ENCODE measurements around the gene FGF12.

The FGF12 gene

DNA sequence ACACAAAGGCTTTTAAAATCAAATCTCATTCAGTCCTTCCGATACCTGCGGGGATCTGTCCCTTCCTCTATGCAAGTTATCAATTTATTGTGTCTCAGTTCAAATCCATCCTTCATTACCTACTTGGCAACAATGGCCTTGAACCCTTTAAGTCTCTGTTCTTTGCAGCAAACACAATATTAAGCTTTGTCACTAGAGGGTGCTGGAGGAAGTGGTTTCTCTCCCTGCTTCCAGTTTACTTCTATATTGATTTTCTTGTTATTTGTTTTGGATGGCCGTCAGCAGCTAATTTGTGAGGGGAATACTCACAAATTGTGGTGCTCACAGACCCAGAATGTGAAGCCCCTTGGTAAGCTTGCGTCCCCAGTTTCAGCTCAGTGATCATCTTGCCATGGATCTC is 278.3 kb downstream of the FGF12 start:
- DNase-seq (ENCODE audit: low spot score) = no peak
- TF ChIP-seq, protein P1, sequence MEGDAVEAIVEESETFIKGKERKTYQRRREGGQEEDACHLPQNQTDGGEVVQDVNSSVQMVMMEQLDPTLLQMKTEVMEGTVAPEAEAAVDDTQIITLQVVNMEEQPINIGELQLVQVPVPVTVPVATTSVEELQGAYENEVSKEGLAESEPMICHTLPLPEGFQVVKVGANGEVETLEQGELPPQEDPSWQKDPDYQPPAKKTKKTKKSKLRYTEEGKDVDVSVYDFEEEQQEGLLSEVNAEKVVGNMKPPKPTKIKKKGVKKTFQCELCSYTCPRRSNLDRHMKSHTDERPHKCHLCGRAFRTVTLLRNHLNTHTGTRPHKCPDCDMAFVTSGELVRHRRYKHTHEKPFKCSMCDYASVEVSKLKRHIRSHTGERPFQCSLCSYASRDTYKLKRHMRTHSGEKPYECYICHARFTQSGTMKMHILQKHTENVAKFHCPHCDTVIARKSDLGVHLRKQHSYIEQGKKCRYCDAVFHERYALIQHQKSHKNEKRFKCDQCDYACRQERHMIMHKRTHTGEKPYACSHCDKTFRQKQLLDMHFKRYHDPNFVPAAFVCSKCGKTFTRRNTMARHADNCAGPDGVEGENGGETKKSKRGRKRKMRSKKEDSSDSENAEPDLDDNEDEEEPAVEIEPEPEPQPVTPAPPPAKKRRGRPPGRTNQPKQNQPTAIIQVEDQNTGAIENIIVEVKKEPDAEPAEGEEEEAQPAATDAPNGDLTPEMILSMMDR (IDR thresholded peaks at IDR 0.05) = no peak
- Histone ChIP-seq H3K27ac (no peak overlapping the region), H3K4me3 (no peak overlapping the region)

DNA sequence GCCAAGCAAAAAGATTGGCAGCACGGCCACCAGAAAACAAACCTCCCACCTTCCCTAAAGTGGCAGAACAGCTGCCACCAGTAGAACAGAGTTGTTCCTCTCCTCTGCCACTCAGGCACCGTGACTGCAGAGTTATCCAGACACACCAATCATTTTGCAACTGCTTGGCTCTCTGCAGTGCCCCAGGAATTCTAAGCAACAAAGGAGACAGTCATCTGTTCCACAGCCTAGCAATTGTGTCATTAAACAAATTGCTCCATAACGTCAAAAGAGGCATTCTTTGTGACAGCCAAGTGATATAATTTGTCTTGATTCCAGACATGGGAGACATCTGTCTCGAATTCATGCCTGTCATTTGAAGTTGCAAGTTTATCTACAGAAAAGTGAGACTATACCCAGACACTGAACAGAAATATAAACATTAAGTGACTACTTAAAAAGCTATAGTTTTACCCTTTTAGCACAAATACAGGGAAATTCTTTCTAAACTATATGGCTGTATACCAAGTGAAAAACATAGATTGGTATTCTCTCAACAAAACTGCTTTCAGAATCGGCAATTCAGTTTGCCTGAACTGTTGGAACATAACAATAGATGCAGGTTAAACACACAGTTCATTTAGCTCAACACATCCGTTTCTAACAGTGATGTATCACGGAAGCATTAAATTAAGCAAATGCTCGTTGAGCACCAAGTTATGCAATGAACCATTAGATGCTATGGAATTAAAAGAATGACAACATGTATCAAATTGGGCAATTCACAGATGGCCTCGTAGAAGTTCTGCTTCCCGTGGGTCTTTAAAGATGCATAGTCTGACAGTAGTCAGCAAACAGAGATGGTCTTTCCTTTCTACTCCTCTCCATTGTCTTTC is 281.3 kb downstream of the FGF12 start:
- TF ChIP-seq, protein P1 (IDR thresholded peaks at IDR 0.05) = no peak
- H3K4me3 ChIP-seq = no peak overlapping the region
- H3K27ac ChIP-seq = no peak overlapping the region
- DNase-seq (ENCODE audit: low spot score) = no peak

DNA sequence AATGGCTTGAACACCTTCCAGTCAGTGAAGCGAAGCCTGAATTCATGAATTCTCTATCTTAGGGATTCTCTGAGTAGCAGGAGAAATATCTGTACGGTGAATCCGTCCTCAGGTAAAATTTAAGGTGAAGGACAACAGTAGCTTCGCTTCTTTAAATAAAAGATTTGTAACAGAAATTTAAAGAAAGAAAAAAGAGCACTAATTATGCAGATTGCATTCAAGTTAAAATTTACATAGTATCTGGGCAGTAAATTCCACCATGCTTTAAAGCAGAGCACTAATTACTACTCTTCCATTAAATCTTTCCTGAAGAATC is 282.6 kb downstream of the FGF12 start:
- H3K4me3 ChIP-seq = no peak overlapping the region
- TF ChIP-seq, protein P1 (IDR thresholded peaks at IDR 0.05) = no peak
- H3K27ac ChIP-seq = no peak overlapping the region

DNA sequence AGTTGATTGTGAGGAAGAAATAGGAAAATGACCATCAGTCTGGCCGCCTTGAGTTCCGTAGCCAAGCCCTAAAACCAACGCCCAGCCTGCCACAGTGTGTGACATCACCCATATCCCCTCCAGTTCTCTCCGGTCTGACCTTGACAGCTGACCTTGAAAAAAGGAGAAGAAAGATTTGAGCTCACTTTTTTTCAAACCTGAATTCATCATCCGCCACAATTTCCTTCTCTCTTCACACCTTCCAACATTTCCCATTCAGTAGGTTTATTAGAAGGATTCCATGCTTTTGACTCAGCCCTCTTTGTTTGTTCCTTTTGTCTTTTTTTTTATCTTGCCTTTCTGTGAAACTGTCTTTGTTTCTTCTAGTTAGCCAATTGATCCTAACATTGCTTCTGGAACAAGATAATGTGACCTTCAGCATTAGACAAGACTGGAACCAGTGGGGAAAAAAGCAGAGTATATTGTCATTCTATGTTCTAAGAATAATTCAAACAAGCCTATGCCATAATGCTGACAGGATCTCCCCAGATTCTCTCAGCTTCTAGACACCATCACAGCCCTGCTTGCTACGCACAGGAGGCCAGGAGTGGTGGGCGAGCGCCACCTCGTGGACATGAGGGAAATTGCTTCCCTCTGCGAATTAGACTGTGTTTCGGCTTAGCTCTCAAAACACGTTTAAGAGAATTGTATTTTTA is 283.1 kb downstream of the FGF12 start:
- TF ChIP-seq, protein P1 (IDR thresholded peaks at IDR 0.05) = peak; percentile 89
- Histone ChIP-seq H3K27ac (no peak overlapping the region), H3K4me3 (no peak overlapping the region)
- no peak for DNase-seq (ENCODE audit: low spot score)

More for the DNA sequence above, 282.6 kb downstream of the FGF12 start:
- DNase-seq (ENCODE audit: low spot score) = no peak

DNA sequence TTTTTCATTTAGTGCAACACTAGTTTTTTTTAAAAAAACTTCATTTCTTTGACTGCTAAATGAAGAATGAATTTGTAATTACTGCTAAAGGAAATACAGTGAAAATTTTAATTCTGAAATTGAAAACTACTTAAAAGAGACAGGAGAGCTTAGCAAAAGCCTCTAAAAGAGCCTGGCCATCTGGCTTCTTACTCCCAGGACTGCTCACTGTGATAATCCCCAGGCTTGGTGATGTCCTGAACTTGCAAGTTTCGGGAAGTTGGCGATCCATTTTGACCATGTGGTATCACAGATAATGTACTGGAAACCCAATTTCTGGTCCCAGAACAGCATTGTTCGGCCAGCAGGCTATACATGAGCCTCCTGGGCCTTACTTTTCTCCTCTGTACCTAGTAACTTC is 292.1 kb downstream of the FGF12 start:
- DNase-seq (ENCODE audit: low spot score) = no peak
- Histone ChIP-seq H3K27ac (no peak overlapping the region), H3K4me3 (no peak overlapping the region)
- TF ChIP-seq, protein P1 (IDR thresholded peaks at IDR 0.05) = no peak

DNA sequence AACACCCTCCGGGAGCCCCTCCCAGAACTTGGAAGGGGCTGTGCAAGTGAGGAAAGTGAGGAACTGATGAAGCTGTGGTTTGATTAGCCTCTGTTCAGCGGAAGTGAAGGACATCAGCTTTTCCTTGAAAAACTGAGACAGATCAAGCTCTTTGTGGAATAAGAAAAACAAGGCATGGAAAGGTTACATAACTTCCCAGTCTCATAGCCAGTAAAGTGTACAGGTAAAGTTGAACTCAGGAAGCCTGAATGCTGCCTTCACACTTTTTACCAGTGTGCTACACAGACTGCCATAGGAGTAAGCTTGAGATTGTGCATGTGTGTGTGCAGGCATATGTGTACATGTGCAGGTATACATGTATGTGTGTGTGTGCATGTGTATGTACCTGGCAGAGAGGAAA is 293.2 kb downstream of the FGF12 start:
- TF ChIP-seq, protein P1 (IDR thresholded peaks at IDR 0.05) = no peak
- DNase-seq (ENCODE audit: low spot score) = no peak
- H3K4me3 ChIP-seq = no peak overlapping the region
- H3K27ac ChIP-seq = no peak overlapping the region

DNA sequence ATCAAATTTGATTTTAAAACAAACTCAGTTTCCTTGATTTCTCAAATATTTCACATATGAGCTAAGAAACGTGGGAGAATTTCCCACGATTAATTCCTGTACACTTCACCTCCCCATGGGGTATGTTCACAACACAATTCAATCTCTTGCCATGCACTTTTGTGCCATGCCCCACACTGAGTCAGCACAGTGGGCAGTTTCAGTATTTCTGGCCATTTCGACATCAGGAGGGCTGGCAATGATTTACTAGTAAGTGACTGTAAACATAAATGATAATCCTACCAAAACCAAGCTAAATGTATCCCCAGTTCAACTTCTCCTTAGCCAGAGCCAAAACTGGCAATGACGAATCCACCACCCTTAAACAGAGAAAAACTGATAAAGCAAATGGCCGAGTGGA is 293.6 kb downstream of the FGF12 start:
- TF ChIP-seq, protein P1 (IDR thresholded peaks at IDR 0.05) = no peak
- Histone ChIP-seq H3K4me3 (no peak overlapping the region), H3K27ac (no peak overlapping the region)
- DNase-seq (ENCODE audit: low spot score) = no peak
